ENCODE measurements around the gene WDR81. TPM values are rescaled to one million over a fixed set of nuclear protein-coding genes. Genes with fewer than 3 reads are reported as not detected.

Gene WDR81
- total and polyA plus RNA-seq, 8 donors: 9.3 to 44.2 (median 11.3) TPM

GRCh38 chr17:1713160-1713877 is 11.2 kb upstream of the WDR81 start:
- Histone ChIP-seq H3K27ac (peak overlapping the region; percentile 96), H3K4me1 (peaks cover 50 to 77% of the 10 kb centered on the region in 2 donors), H3K27me3 (peaks cover 0 to 16% of the 10 kb centered on the region in 2 donors), H3K9me3 (no peaks in the 10 kb centered on the region), H3K4me3 (peak overlapping the region; percentile 95 to 97), H3K36me3 (peaks cover 0 to 36% of the 10 kb centered on the region in 2 donors)
- TF ChIP-seq, protein P1, sequence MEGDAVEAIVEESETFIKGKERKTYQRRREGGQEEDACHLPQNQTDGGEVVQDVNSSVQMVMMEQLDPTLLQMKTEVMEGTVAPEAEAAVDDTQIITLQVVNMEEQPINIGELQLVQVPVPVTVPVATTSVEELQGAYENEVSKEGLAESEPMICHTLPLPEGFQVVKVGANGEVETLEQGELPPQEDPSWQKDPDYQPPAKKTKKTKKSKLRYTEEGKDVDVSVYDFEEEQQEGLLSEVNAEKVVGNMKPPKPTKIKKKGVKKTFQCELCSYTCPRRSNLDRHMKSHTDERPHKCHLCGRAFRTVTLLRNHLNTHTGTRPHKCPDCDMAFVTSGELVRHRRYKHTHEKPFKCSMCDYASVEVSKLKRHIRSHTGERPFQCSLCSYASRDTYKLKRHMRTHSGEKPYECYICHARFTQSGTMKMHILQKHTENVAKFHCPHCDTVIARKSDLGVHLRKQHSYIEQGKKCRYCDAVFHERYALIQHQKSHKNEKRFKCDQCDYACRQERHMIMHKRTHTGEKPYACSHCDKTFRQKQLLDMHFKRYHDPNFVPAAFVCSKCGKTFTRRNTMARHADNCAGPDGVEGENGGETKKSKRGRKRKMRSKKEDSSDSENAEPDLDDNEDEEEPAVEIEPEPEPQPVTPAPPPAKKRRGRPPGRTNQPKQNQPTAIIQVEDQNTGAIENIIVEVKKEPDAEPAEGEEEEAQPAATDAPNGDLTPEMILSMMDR (IDR thresholded peaks at IDR 0.05): no peak
- intact Hi-C loops (cut with DNase I): no loop called here
- DNase-seq (peak in 1 of 4 donors; percentile 14), ATAC-seq (no peak)

GRCh38 chr17:1713878-1714426 is 10.6 kb upstream of the WDR81 start:
- TF ChIP-seq, protein P1 (IDR thresholded peaks at IDR 0.05): peak in 1 of 2 donors; percentile 22
- Histone ChIP-seq H3K4me3 (peak overlapping the region; percentile 95 to 97), H3K27me3 (peaks cover 0 to 16% of the 10 kb centered on the region in 2 donors), H3K4me1 (peaks cover 50 to 78% of the 10 kb centered on the region in 2 donors), H3K27ac (peak overlapping the region; percentile 96), H3K9me3 (no peaks in the 10 kb centered on the region), H3K36me3 (peaks cover 0 to 36% of the 10 kb centered on the region in 2 donors)
- DNase-seq: peak in 2 of 4 donors; percentile 64 to 66
- intact Hi-C loops (cut with DNase I): no loop called here
- ATAC-seq: no peak

DNA sequence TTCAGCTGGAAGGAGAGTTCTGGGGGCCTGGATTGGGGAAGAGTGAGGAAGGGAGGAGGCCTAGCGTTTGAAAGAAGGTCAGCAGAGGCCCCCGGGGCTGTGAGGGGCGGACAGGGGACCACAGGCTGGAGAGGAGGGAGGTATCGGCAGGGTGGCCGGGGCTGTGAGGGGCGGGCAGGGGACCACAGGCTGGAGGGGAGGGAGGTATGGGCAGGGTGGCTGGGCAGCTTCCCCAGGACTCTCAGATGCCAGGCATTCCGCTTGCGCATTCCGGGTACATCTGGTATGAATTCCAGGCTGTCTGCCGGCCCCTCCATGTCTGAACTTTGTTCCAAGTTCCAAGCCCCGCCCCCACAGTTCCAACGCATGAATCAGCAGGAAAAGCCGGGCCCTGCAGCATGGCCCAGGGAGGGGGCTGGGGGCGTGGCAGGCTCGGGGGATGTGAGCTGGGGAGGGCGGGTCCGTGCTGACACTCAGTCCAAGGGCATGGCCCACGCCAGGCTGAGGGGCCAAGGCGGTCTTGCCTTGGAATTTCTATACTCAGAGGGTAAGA is 10.0 kb upstream of the WDR81 start:
- peak; percentile 45 for ATAC-seq

GRCh38 chr17:1714980-1715802 is 9.3 kb upstream of the WDR81 start:
- intact Hi-C loops (cut with DNase I): no loop called here

More for the DNA sequence above, 10.0 kb upstream of the WDR81 start:
- DNase-seq: peak; percentile 77 to 96 (median 94)
- peaks cover 0 to 36% of the 10 kb centered on the region in 2 donors for H3K36me3 ChIP-seq
- intact Hi-C loops (cut with DNase I): no loop called here
- H3K9me3 ChIP-seq: no peaks in the 10 kb centered on the region
- TF ChIP-seq, protein P1 (IDR thresholded peaks at IDR 0.05): no peak
- peaks cover 0 to 13% of the 10 kb centered on the region in 2 donors for H3K27me3 ChIP-seq
- peaks cover 45 to 74% of the 10 kb centered on the region in 2 donors for H3K4me1 ChIP-seq
- H3K27ac ChIP-seq: peak overlapping the region; percentile 96
- peak overlapping the region; percentile 95 to 97 for H3K4me3 ChIP-seq

More at GRCh38 chr17:1714980-1715802, 9.3 kb upstream of the WDR81 start:
- DNase-seq: peak in 3 of 4 donors; percentile 55 to 95 (median 91)
- Histone ChIP-seq H3K27me3 (peaks cover 0 to 6% of the 10 kb centered on the region in 2 donors), H3K27ac (peak overlapping the region; percentile 96), H3K4me3 (peak overlapping the region; percentile 95 to 97), H3K4me1 (peaks cover 43 to 69% of the 10 kb centered on the region in 2 donors), H3K36me3 (peaks cover 0 to 36% of the 10 kb centered on the region in 2 donors), H3K9me3 (no peaks in the 10 kb centered on the region)
- ATAC-seq: peak; percentile 49
- TF ChIP-seq, protein P1 (IDR thresholded peaks at IDR 0.05): no peak

Data from left lung (tissue), 10 donors.